Peyer's patch (tissue), 4 donors: Measurements from ENCODE around the gene KRT79.

Source experiments
- POLR2A ChIP-seq, 2 donors: fragments of 450-650 bp; IDR thresholded peaks; one replicate each; pipeline ENCODE4 v1.5.1; 2017; ENCODE audit warnings: antibody characterized with exemption in 2 of 2, mild to moderate bottlenecking in 2 of 2, moderate library complexity in 2 of 2
- TF ChIP-seq, protein P1 (sequence below), 6 experiments: fragments of 450-650 bp in 4 of 6; fragments of 200-600 bp in 2 of 6; sonication (generic) in 1 of 6; IDR thresholded peaks; one replicate each; pipeline ENCODE4 v1.5.1; 2017 to 2019; ENCODE audit warnings: antibody characterized with exemption in 6 of 6, mild to moderate bottlenecking in 3 of 6, moderate library complexity in 1 of 6

DNA sequence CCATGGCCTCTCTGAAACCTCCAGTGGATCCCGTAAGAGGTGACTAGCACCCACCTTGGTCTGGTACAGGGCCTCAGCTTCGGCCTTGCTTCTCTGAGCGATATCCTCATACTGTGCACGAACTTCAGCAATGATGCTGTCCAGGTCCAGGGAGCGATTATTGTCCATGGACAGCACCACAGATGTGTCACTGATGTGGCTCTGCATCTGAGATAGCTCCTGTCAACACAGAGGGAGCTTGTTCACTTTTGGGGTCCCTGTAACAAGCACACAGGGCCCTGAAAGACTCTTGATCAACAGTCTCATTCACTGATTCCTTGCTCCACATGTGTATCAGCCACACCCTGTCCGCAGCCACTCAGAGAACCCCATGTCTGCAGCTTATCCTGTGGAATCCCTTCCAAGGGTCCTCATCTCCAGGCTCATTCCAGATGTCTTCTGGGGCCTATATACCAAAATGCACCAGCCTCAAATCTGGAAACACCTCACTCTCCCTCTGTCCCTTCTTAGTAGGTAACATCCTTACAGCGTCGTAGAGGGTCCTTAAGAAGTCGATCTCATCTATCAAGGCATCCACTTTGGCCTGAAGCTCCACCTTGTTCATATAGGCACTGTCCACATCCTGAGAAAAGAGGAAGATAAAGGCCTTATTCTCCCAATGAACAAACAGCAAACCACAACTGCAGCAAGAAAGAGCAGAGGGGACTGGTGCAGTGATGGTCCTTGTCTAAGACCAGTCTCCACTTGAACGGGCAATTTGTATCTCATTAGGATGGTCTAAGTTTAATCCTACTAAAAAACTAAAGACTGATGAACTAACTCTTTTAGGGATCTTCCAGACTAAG, 41.7 kb downstream of the KRT79 start:
- TF ChIP-seq, protein P1, sequence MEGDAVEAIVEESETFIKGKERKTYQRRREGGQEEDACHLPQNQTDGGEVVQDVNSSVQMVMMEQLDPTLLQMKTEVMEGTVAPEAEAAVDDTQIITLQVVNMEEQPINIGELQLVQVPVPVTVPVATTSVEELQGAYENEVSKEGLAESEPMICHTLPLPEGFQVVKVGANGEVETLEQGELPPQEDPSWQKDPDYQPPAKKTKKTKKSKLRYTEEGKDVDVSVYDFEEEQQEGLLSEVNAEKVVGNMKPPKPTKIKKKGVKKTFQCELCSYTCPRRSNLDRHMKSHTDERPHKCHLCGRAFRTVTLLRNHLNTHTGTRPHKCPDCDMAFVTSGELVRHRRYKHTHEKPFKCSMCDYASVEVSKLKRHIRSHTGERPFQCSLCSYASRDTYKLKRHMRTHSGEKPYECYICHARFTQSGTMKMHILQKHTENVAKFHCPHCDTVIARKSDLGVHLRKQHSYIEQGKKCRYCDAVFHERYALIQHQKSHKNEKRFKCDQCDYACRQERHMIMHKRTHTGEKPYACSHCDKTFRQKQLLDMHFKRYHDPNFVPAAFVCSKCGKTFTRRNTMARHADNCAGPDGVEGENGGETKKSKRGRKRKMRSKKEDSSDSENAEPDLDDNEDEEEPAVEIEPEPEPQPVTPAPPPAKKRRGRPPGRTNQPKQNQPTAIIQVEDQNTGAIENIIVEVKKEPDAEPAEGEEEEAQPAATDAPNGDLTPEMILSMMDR (IDR thresholded peaks at IDR 0.05), result no peak
- no peak for TF ChIP-seq POLR2A (IDR thresholded peaks at IDR 0.05)
